GM10248 (cell line): Measurements from ENCODE around the gene SUMF1.
"Not testable (repeated sequence)": the region's sequence is repeated elsewhere in the genome, so short reads cannot be mapped to it uniquely, and the experiment has no call there.

Experiments used
- CTCF ChIA-PET: fragments of 300-600 bp; sonication (Branson Sonifier 250); formaldehyde crosslinking; extraction: SDS; loops from one replicate; lab custom pipeline; 2021; ENCODE audit warnings: antibody characterized with exemption; lab: Yijun Ruan, JAX
- POLR2A ChIA-PET: fragments of 350-650 bp; sonication (Branson Sonifier 250); formaldehyde crosslinking; extraction: SDS; loops from one replicate; lab custom pipeline; 2020; ENCODE audit warnings: antibody characterized with exemption; lab: Yijun Ruan, JAX
- DNase-seq: peaks from one replicate; pipeline ENCODE4 v3.0.0; 2012; ENCODE audit errors: extremely low spot score
- CTCF ChIP-seq: IDR thresholded peaks from 2 replicates; pipeline ENCODE4 v1.5.1; 2012; ENCODE audit warnings: mild to moderate bottlenecking, low read depth; ENCODE audit errors: extremely low read depth, missing control alignments, control extremely low read depth

The SUMF1 gene

GRCh38 chr3:4460334-4460733 is 6.7 kb downstream of the SUMF1 start:
- TF ChIP-seq CTCF = no peak
- POLR2A ChIA-PET = no interaction called here
- CTCF ChIA-PET = interaction anchor here (1.2 to 2.1 kb wide), 5 partner anchors 9 to 29 kb away, joined by 3 to 7 read pairs (median 4); no protein-coding TSS in a partner anchor
- DNase-seq = no peak

- no peak for TF ChIP-seq CTCF
- ChIA-PET POLR2A (no interaction called here), CTCF (interaction anchor here (2.1 kb wide), 1 partner anchor 15 kb away, joined by 4 read pairs; no protein-coding TSS in a partner anchor)
- DNase-seq = no peak
These were observed 8.1 kb downstream of the SUMF1 start for GRCh38 chr3:4458961-4459360.

GRCh38 chr3:4456780-4457179 is 10.3 kb downstream of the SUMF1 start:
- DNase-seq, CTCF ChIA-PET, POLR2A ChIA-PET: not testable (repeated sequence)

- POLR2A ChIA-PET = no interaction called here
- DNase-seq = no peak
- CTCF ChIA-PET = no interaction called here
- TF ChIP-seq CTCF = no peak
These were observed 12.9 kb downstream of the SUMF1 start for GRCh38 chr3:4454142-4454541.

GRCh38 chr3:4449043-4449805 is 17.8 kb downstream of the SUMF1 start:
- CTCF ChIA-PET = interaction anchor here (1.6 kb wide), 1 partner anchor 13 kb away, joined by 6 read pairs; no protein-coding TSS in a partner anchor
- no peak for TF ChIP-seq CTCF
- POLR2A ChIA-PET = no interaction called here
- no peak for DNase-seq

GRCh38 chr3:4448187-4448586 is 18.9 kb downstream of the SUMF1 start:
- ChIA-PET POLR2A (no interaction called here), CTCF (interaction anchor here (1.1 to 1.5 kb wide), 3 partner anchors 20 to 97 kb away, joined by 3 to 7 read pairs (median 6); no protein-coding TSS in a partner anchor)
- no peak for TF ChIP-seq CTCF
- no peak for DNase-seq
